Small intestine (tissue), 7 donors: ENCODE data around the gene PHF13. TPM values are rescaled to one million over a fixed set of nuclear protein-coding genes. Genes with fewer than 3 reads are reported as not detected.
A peak's percentile ranks its signal among the peaks of the same experiment; 100 is the strongest.
"Not testable (repeated sequence)": the region's sequence is repeated elsewhere in the genome, so short reads cannot be mapped to it uniquely, and the experiment has no call there.

ENCODE experiments used
- DNase-seq, 2 donors: peaks; one replicate each; pipeline versions ENCODE4 v3.0.0 to v3.0.0-alpha.2; 2013
- FAIRE-seq: peaks from 2 replicates; lab custom pipeline; 2012; peaks lifted over from hg19 to GRCh38; lab: Jason Lieb, UNC
- H3K27ac ChIP-seq, 3 donors: one replicate each; pipeline ENCODE4 v1.5.1; 2013; ENCODE audit warnings: low read length in 2 of 3, mild to moderate bottlenecking in 2 of 3, control low read depth in 1 of 3, inconsistent platforms in 1 of 3, low read depth in 1 of 3, moderate library complexity in 1 of 3
- H3K27me3 ChIP-seq, 3 donors: one replicate each; pipeline ENCODE4 v1.6.1; 2013; ENCODE audit warnings: low read length in 3 of 3, inconsistent platforms in 1 of 3; ENCODE audit not compliant: control insufficient read depth in 3 of 3, insufficient read depth in 3 of 3
- H3K36me3 ChIP-seq, 3 donors: one replicate each; pipeline ENCODE4 v1.6.1; 2013; ENCODE audit warnings: low read length in 3 of 3, inconsistent platforms in 1 of 3, low read depth in 1 of 3, mild to moderate bottlenecking in 1 of 3, moderate library complexity in 1 of 3; ENCODE audit not compliant: control insufficient read depth in 3 of 3, insufficient read depth in 2 of 3
- H3K4me1 ChIP-seq, 3 donors: one replicate each; pipeline ENCODE4 v1.6.1; 2013; ENCODE audit warnings: low read length in 2 of 3, inconsistent platforms in 1 of 3, low read depth in 1 of 3, mild to moderate bottlenecking in 1 of 3, moderate library complexity in 1 of 3; ENCODE audit not compliant: control insufficient read depth in 3 of 3, insufficient read depth in 2 of 3
- H3K4me3 ChIP-seq, 3 donors: one replicate each; pipeline ENCODE4 v1.5.1; 2013; ENCODE audit warnings: low read length in 3 of 3, control low read depth in 1 of 3, inconsistent platforms in 1 of 3, low read depth in 1 of 3, mild to moderate bottlenecking in 1 of 3, moderate library complexity in 1 of 3
- H3K9me3 ChIP-seq, 2 donors: one replicate each; pipeline ENCODE4 v1.6.1; 2013; ENCODE audit warnings: low read depth in 1 of 2, low read length in 1 of 2; ENCODE audit not compliant: control insufficient read depth in 2 of 2, insufficient read depth in 1 of 2
- WGBS, 3 donors: extraction: QIAGEN DNeasy Blood & Tissue Kit; methylation state at CpG; one replicate each; pipeline ENCODE4 v1.1.7; 2013; 5-methylcytosine and 5-hydroxymethylcytosine counted together
- polyA plus RNA-seq, 4 donors: library from polyadenylated mRNA; stranded (reverse) in 3 of 4; unstranded in 1 of 4; fragments of 200-250 nt in 3 of 4; fragments of 120-200 nt in 1 of 4; gene quantifications; one replicate each; pipeline versions ENCODE4 v1.2.1 to v1.2.3, GENCODE V29; 2013
- donor health status: healthy with polysubstance abuse.
- donor health status: control.
- donor health status: control.
- donor health status: Bipolar disorder and iron deficiency.
- donor health status: healthy.

The PHF13 gene
- polyA plus RNA-seq, 4 donors: 4.0 to 13.4 (median 4.8) TPM

- no peak overlapping the region for H3K4me3 ChIP-seq
- WGBS, 3 donors: 85 to 94% (median 93%) methylated on average over 17 of the region's 17 CpGs
- H3K9me3 ChIP-seq: no peaks in the 10 kb centered on the region
- FAIRE-seq (no peak), DNase-seq (no peak)
- no peaks in the 10 kb centered on the region for H3K4me1 ChIP-seq
- peaks cover 13 to 46% (median 15%) of the 10 kb centered on the region in 3 donors for H3K36me3 ChIP-seq
- no peaks in the 10 kb centered on the region for H3K27me3 ChIP-seq
- H3K27ac ChIP-seq: no peak overlapping the region
Measured at GRCh38 chr1:6651909-6652308, 38.4 kb downstream of the PHF13 start.

- whole genome bisulfite sequencing, 3 donors: 75 to 86% (median 86%) methylated on average over 6 of the region's 6 CpGs
- no peak overlapping the region for H3K4me3 ChIP-seq
Measured at GRCh38 chr1:6652986-6653385, 39.5 kb downstream of the PHF13 start.

GRCh38 chr1:6653436-6654290 lies 40.1 kb downstream of the PHF13 start:
- Histone ChIP-seq H3K27ac (no peak overlapping the region), H3K4me1 (no peaks in the 10 kb centered on the region), H3K4me3 (no peak overlapping the region), H3K9me3 (no peaks in the 10 kb centered on the region), H3K36me3 (peaks cover 14 to 55% (median 15%) of the 10 kb centered on the region in 3 donors), H3K27me3 (no peaks in the 10 kb centered on the region)
- 93 to 94% (median 94%) methylated on average over 23 of the region's 23 CpGs for whole genome bisulfite sequencing, 3 donors
- FAIRE-seq (no peak), DNase-seq (no peak)

More at GRCh38 chr1:6652986-6653385, 39.5 kb downstream of the PHF13 start:
- no peaks in the 10 kb centered on the region for H3K4me1 ChIP-seq
- H3K27me3 ChIP-seq: no peaks in the 10 kb centered on the region
- FAIRE-seq (no peak), DNase-seq (no peak)
- no peak overlapping the region for H3K27ac ChIP-seq
- H3K9me3 ChIP-seq: no peaks in the 10 kb centered on the region
- H3K36me3 ChIP-seq: peaks cover 14 to 54% (median 15%) of the 10 kb centered on the region in 3 donors

GRCh38 chr1:6657138-6657537 lies 43.6 kb downstream of the PHF13 start:
- Histone ChIP-seq H3K27ac (no peak overlapping the region), H3K9me3 (no peaks in the 10 kb centered on the region), H3K27me3 (no peaks in the 10 kb centered on the region), H3K36me3 (peaks cover 14 to 32% (median 15%) of the 10 kb centered on the region in 3 donors), H3K4me1 (no peaks in the 10 kb centered on the region), H3K4me3 (no peak overlapping the region)
- WGBS, 3 donors: 91 to 98% (median 93%) methylated on average over 6 of the region's 6 CpGs
- DNase-seq (no peak), FAIRE-seq (no peak)

GRCh38 chr1:6658359-6659060 lies 45.0 kb downstream of the PHF13 start:
- peaks cover 3 to 23% (median 4%) of the 10 kb centered on the region in 3 donors for H3K36me3 ChIP-seq
- no peaks in the 10 kb centered on the region for H3K9me3 ChIP-seq
- peak; percentile 40 to 43 for DNase-seq
- no peaks in the 10 kb centered on the region for H3K27me3 ChIP-seq
- H3K4me1 ChIP-seq: no peaks in the 10 kb centered on the region
- H3K4me3 ChIP-seq: no peak overlapping the region
- WGBS, 3 donors: 49 to 68% (median 52%) methylated on average over 5 of the region's 5 CpGs
- no peak for FAIRE-seq
- peak overlapping the region in 1 of 3 donors; percentile 38 for H3K27ac ChIP-seq

- no peaks in the 10 kb centered on the region for H3K4me1 ChIP-seq
- H3K4me3 ChIP-seq: no peak overlapping the region
- 81 to 89% (median 87%) methylated on average over 7 of the region's 7 CpGs for WGBS, 3 donors
- H3K27ac ChIP-seq: no peak overlapping the region
- H3K9me3 ChIP-seq: no peaks in the 10 kb centered on the region
- H3K36me3 ChIP-seq: peaks cover 0 to 27% (median 5%) of the 10 kb centered on the region in 3 donors
- DNase-seq: no peak
- H3K27me3 ChIP-seq: no peaks in the 10 kb centered on the region
- no peak for FAIRE-seq
Measured at GRCh38 chr1:6660415-6661049, 47.0 kb downstream of the PHF13 start.

GRCh38 chr1:6662468-6662867 lies 48.9 kb downstream of the PHF13 start:
- H3K27me3 ChIP-seq, H3K4me3 ChIP-seq, H3K4me1 ChIP-seq, DNase-seq, H3K9me3 ChIP-seq, H3K27ac ChIP-seq, FAIRE-seq: not testable (repeated sequence)
- WGBS, 3 donors: 96 to 100% (median 100%) methylated on average over 7 of the region's 7 CpGs
- H3K36me3 ChIP-seq: peaks cover 7 to 33% (median 7%) of the 10 kb centered on the region in 3 donors

GRCh38 chr1:6666696-6667095 lies 53.2 kb downstream of the PHF13 start:
- Histone ChIP-seq H3K27ac (no peak overlapping the region), H3K4me1 (no peaks in the 10 kb centered on the region), H3K27me3 (no peaks in the 10 kb centered on the region), H3K4me3 (no peak overlapping the region), H3K9me3 (no peaks in the 10 kb centered on the region), H3K36me3 (peaks cover 5 to 36% (median 7%) of the 10 kb centered on the region in 3 donors)
- no peak for FAIRE-seq
- WGBS, 3 donors: 91 to 95% (median 92%) methylated on average over 5 of the region's 5 CpGs
- DNase-seq: no peak
